Stimulated activated CD8-positive, alpha-beta memory T cell treated with anti-CD3 and anti-CD28 coated beads, Interleukin-4, amount 100 ng/mL, for 1 hour (primary cell): ENCODE results near the gene DARS2.
A peak's percentile ranks its signal among the peaks of the same experiment; 100 is the strongest.
"Not testable (repeated sequence)": the region's sequence is repeated elsewhere in the genome, so short reads cannot be mapped to it uniquely, and the experiment has no call there.

ENCODE experiments used
- DNase-seq, 2 donors: peaks; one replicate each; pipeline ENCODE4 v3.0.0-alpha.2; 2020; ENCODE audit warnings: low read depth in 2 of 2, low spot score in 1 of 2

The DARS2 gene

GRCh38 chr1:173861731-173862145 is 37.3 kb downstream of the DARS2 start:
- DNase-seq: no peak

GRCh38 chr1:173862146-173862768 is 37.8 kb downstream of the DARS2 start:
- DNase-seq: not testable (repeated sequence)

- no peak for DNase-seq
These were observed 38.3 kb downstream of the DARS2 start for GRCh38 chr1:173862769-173863223.

GRCh38 chr1:173863224-173864161 is 39.0 kb downstream of the DARS2 start:
- no peak for DNase-seq

- DNase-seq: no peak
These were observed 39.9 kb downstream of the DARS2 start for GRCh38 chr1:173864179-173864867.

GRCh38 chr1:173865468-173866164 is 41.1 kb downstream of the DARS2 start:
- DNase-seq: no peak

- DNase-seq: no peak
These were observed 42.1 kb downstream of the DARS2 start for GRCh38 chr1:173866413-173867115.

GRCh38 chr1:173867141-173867752 is 42.8 kb downstream of the DARS2 start:
- no peak for DNase-seq

- peak; percentile 95 to 97 for DNase-seq
These were observed 43.3 kb downstream of the DARS2 start, which contains the start of gene GAS5 for GRCh38 chr1:173867753-173868265. Gene GAS5, minus strand, starts transcription at chr1:173867989.

- DNase-seq: peak; percentile 75 to 87
These were observed 44.0 kb downstream of the DARS2 start, which contains the start of gene ZBTB37 for GRCh38 chr1:173868266-173869020. Gene ZBTB37, plus strand, starts transcription at chr1:173868380. Its CDS starts 1,846 bp downstream, at chr1:173870226.

GRCh38 chr1:173869021-173869359 is 44.5 kb downstream of the DARS2 start:
- no peak for DNase-seq

GRCh38 chr1:173870252-173871075 is 46.0 kb downstream of the DARS2 start:
- no peak for DNase-seq

GRCh38 chr1:173871091-173871490 is 46.6 kb downstream of the DARS2 start:
- DNase-seq: no peak

- DNase-seq: no peak
These were observed 47.0 kb downstream of the DARS2 start for GRCh38 chr1:173871500-173871899.

- no peak for DNase-seq
These were observed 52.3 kb downstream of the DARS2 start for GRCh38 chr1:173876732-173877131.

GRCh38 chr1:173878251-173878650 is 53.8 kb downstream of the DARS2 start:
- DNase-seq: no peak

GRCh38 chr1:173881117-173881516 is 56.6 kb downstream of the DARS2 start:
- not testable (repeated sequence) for DNase-seq

- no peak for DNase-seq
These were observed 60.2 kb downstream of the DARS2 start for GRCh38 chr1:173884701-173885100.
